Mesenchymal stem cell (in vitro differentiated cells and primary cell): ENCODE data around the gene IL4.
"Not testable (repeated sequence)": the region's sequence is repeated elsewhere in the genome, so short reads cannot be mapped to it uniquely, and the experiment has no call there.

Source experiments
- DNase-seq: peaks from one replicate; pipeline ENCODE4 v3.0.0-alpha.2; 2013
- H2AFZ ChIP-seq: one replicate; pipeline ENCODE4 v1.6.1; 2013; ENCODE audit warnings: low read depth, mild to moderate bottlenecking, control low read depth, inconsistent platforms, low read length, moderate library complexity
- H2AK5ac ChIP-seq: 2 replicates; pipeline ENCODE4 v1.6.1; 2013; ENCODE audit warnings: low read length, moderate library complexity, mild to moderate bottlenecking, inconsistent platforms; ENCODE audit not compliant: severe bottlenecking
- H2BK120ac ChIP-seq: one replicate; pipeline ENCODE4 v1.6.1; 2013; ENCODE audit warnings: low read depth, mild to moderate bottlenecking, inconsistent platforms, low read length, moderate library complexity
- H2BK12ac ChIP-seq, 2 experiments: one replicate each; pipeline ENCODE4 v1.6.1; 2013; ENCODE audit warnings: inconsistent platforms in 2 of 2, low read length in 2 of 2, mild to moderate bottlenecking in 2 of 2, moderate library complexity in 2 of 2, control low read depth in 1 of 2
- H2BK15ac ChIP-seq: one replicate; pipeline ENCODE4 v1.6.1; 2013; ENCODE audit warnings: mild to moderate bottlenecking, low read depth, inconsistent platforms; ENCODE audit not compliant: poor library complexity, severe bottlenecking
- H2BK5ac ChIP-seq: 2 replicates; pipeline ENCODE4 v1.6.1; 2013; ENCODE audit warnings: low read depth, mild to moderate bottlenecking, low read length, control low read depth, inconsistent platforms; ENCODE audit not compliant: poor library complexity, severe bottlenecking
- H3K14ac ChIP-seq, 2 experiments: one replicate each; pipeline ENCODE4 v1.6.1; 2013; ENCODE audit warnings: inconsistent platforms in 2 of 2, low read length in 2 of 2, control low read depth in 1 of 2, mild to moderate bottlenecking in 1 of 2, moderate library complexity in 1 of 2
- H3K18ac ChIP-seq, 2 experiments: one replicate each; pipeline ENCODE4 v1.6.1; 2013; ENCODE audit warnings: inconsistent platforms in 2 of 2, low read length in 2 of 2, control low read depth in 1 of 2, low read depth in 1 of 2, mild to moderate bottlenecking in 1 of 2
- H3K23ac ChIP-seq, 2 experiments: one replicate each; pipeline ENCODE4 v1.6.1; 2013; ENCODE audit warnings: inconsistent platforms in 2 of 2, low read length in 2 of 2, mild to moderate bottlenecking in 2 of 2, moderate library complexity in 2 of 2, control low read depth in 1 of 2
- H3K27ac ChIP-seq: 2 replicates; pipeline ENCODE4 v1.5.1; 2013; ENCODE audit warnings: mild to moderate bottlenecking, moderate library complexity, low read length, control low read depth, inconsistent platforms; ENCODE audit not compliant: poor library complexity, severe bottlenecking
- H3K27me3 ChIP-seq, 2 experiments: 2 replicates each; pipeline versions ENCODE4 v1.6.1 to v1.7.0; 2013; ENCODE audit warnings: low read length in 2 of 2, mild to moderate bottlenecking in 2 of 2, moderate library complexity in 2 of 2, control low read depth in 1 of 2, inconsistent platforms in 1 of 2; ENCODE audit not compliant: control insufficient read depth in 1 of 2, insufficient read depth in 1 of 2
- H3K36me3 ChIP-seq, 2 experiments: 2 replicates each; pipeline versions ENCODE4 v1.6.1 to v1.7.0; 2013; ENCODE audit warnings: low read length in 2 of 2, control low read depth in 1 of 2, inconsistent platforms in 1 of 2, low read depth in 1 of 2, mild to moderate bottlenecking in 1 of 2; ENCODE audit not compliant: insufficient read depth in 2 of 2, control insufficient read depth in 1 of 2
- H3K4ac ChIP-seq, 2 experiments: one replicate each; pipeline ENCODE4 v1.6.1; 2013; ENCODE audit warnings: inconsistent platforms in 2 of 2, low read length in 2 of 2, mild to moderate bottlenecking in 2 of 2, moderate library complexity in 2 of 2, control low read depth in 1 of 2, low read depth in 1 of 2
- H3K4me1 ChIP-seq: 2 replicates; pipeline ENCODE4 v1.6.1; 2013; ENCODE audit warnings: low read depth, low read length, control low read depth; ENCODE audit not compliant: control insufficient read depth, insufficient read depth
- H3K4me2 ChIP-seq: 2 replicates; pipeline ENCODE4 v1.6.1; 2013; ENCODE audit warnings: low read length, mild to moderate bottlenecking, inconsistent platforms; ENCODE audit not compliant: poor library complexity, severe bottlenecking
- H3K4me3 ChIP-seq, 2 experiments: 2 replicates each; pipeline versions ENCODE4 v1.5.1 to v1.7.0; 2013; ENCODE audit warnings: low read length in 2 of 2, mild to moderate bottlenecking in 2 of 2, control low read depth in 1 of 2, low read depth in 1 of 2; ENCODE audit not compliant: insufficient read depth in 1 of 2
- H3K79me1 ChIP-seq: replicated peaks from 2 replicates; pipeline ENCODE4 v1.6.1; 2013; ENCODE audit warnings: mild to moderate bottlenecking, control low read depth, low read length, inconsistent platforms; ENCODE audit not compliant: poor library complexity, severe bottlenecking
- H3K9ac ChIP-seq: 2 replicates; pipeline ENCODE4 v1.7.0; 2013; ENCODE audit warnings: mild to moderate bottlenecking, low read length, moderate library complexity
- H3K9me3 ChIP-seq: 2 replicates; pipeline ENCODE4 v1.7.0; 2013; ENCODE audit warnings: mild to moderate bottlenecking, low read length; ENCODE audit not compliant: control insufficient read depth
- H4K8ac ChIP-seq: one replicate; pipeline ENCODE4 v1.6.1; 2013; ENCODE audit warnings: inconsistent platforms, mild to moderate bottlenecking, low read length, moderate library complexity
- H4K91ac ChIP-seq: one replicate; pipeline ENCODE4 v1.6.1; 2013; ENCODE audit warnings: mild to moderate bottlenecking, low read length, inconsistent platforms
- WGBS: methylation state at CpG from one replicate; pipeline ENCODE4 v1.1.7; 2013; ENCODE audit warnings: mixed read lengths; 5-methylcytosine and 5-hydroxymethylcytosine counted together

IL4 gene

DNA sequence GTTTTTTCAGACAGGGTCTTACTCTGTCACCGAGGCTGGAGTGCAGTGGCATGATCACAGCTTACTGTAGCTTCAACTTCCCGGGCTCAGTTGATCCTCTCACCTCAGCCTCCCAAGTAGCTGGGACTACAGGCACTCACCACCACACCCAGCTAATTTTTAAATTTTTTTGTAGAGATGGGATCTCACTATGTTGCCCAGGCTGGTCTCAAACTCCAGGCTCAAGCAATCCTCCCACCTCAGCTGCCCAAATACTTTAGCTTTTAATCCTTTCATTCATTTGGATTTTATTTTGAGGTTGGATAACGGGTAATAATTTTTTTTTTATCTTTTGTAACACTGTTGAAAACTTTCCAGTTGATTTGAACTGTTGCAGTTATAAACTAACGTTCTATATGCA, 40.2 kb upstream of the IL4 start:
- not testable (repeated sequence) for H3K9ac ChIP-seq, H3K23ac ChIP-seq, H3K4me3 ChIP-seq, DNase-seq, H2BK12ac ChIP-seq, H2BK15ac ChIP-seq, H3K79me1 ChIP-seq, H3K4me1 ChIP-seq, H2AFZ ChIP-seq, H3K14ac ChIP-seq, H4K8ac ChIP-seq, H3K4ac ChIP-seq, H3K27ac ChIP-seq, H2BK5ac ChIP-seq, H2BK120ac ChIP-seq, H3K9me3 ChIP-seq, H3K27me3 ChIP-seq, H3K18ac ChIP-seq, H3K4me2 ChIP-seq, H4K91ac ChIP-seq, H2AK5ac ChIP-seq
- peaks cover 16 to 75% of the 10 kb centered on the region in 2 experiments for H3K36me3 ChIP-seq
- WGBS, result no CpG with 5 or more reads among the region's 4 CpGs

DNA sequence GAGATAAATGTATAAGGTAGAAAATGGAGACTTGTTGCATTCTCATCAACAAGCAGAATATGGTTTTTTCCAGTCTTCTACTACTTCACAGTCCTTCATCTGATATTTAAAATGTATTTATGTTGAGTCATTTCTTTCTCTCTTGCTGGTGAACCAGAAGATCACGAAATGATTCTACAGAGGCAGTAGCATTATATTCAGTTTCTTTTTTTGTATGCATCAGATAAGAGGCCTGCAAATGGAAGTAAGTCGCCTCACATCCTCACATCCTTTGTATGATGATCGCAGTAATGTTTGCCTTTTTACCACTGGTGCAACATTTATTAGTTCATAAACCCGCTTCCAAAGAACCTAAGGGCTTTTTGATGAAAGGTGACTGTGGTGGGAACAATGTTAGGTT, 37.9 kb upstream of the IL4 start:
- H3K4me3 ChIP-seq, result no peak overlapping the region
- peaks cover 19 to 78% of the 10 kb centered on the region in 2 experiments for H3K36me3 ChIP-seq
- DNase-seq, result no peak
- no peak overlapping the region for H2BK120ac ChIP-seq
- no peak overlapping the region for H3K9ac ChIP-seq
- no peaks in the 10 kb centered on the region for H3K4me1 ChIP-seq
- no peak overlapping the region for H3K14ac ChIP-seq
- H2BK5ac ChIP-seq, result no peak overlapping the region
- H2BK15ac ChIP-seq, result no peak overlapping the region
- no peak overlapping the region for H2BK12ac ChIP-seq
- no peak overlapping the region for H2AK5ac ChIP-seq
- H3K4me2 ChIP-seq, result no peak overlapping the region
- no peak overlapping the region for H4K8ac ChIP-seq
- no peaks in the 10 kb centered on the region for H3K9me3 ChIP-seq
- H3K27me3 ChIP-seq, result no peaks in the 10 kb centered on the region
- no peak overlapping the region for H3K23ac ChIP-seq
- peaks cover 1% of the 10 kb centered on the region for H3K79me1 ChIP-seq
- no peak overlapping the region for H4K91ac ChIP-seq
- no peak overlapping the region for H3K4ac ChIP-seq
- no peak overlapping the region for H3K18ac ChIP-seq
- WGBS, result 100% methylated on average over 1 of the region's 4 CpGs
- H3K27ac ChIP-seq, result no peak overlapping the region
- no peak overlapping the region for H2AFZ ChIP-seq

DNA sequence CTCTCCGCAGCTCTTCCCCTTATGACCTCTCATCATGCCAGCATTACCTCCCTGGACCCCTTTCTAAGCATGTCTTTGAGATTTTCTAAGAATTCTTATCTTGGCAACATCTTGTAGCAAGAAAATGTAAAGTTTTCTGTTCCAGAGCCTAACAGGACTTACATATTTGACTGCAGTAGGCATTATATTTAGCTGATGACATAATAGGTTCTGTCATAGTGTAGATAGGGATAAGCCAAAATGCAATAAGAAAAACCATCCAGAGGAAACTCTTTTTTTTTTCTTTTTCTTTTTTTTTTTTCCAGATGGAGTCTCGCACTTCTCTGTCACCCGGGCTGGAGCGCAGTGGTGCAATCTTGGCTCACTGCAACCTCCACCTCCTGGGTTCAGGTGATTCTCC, 36.5 kb upstream of the IL4 start:
- peaks cover 1% of the 10 kb centered on the region for H3K79me1 ChIP-seq
- no peaks in the 10 kb centered on the region for H3K4me1 ChIP-seq
- H2BK12ac ChIP-seq, result no peak overlapping the region
- H2BK15ac ChIP-seq, result no peak overlapping the region
- H3K4me3 ChIP-seq, result no peak overlapping the region
- H4K91ac ChIP-seq, result no peak overlapping the region
- H4K8ac ChIP-seq, result no peak overlapping the region
- H2BK5ac ChIP-seq, result no peak overlapping the region
- no peak overlapping the region for H2AK5ac ChIP-seq
- H3K9me3 ChIP-seq, result no peaks in the 10 kb centered on the region
- WGBS, result 100% methylated on average over 3 of the region's 4 CpGs
- H3K27me3 ChIP-seq, result no peaks in the 10 kb centered on the region
- no peak overlapping the region for H3K9ac ChIP-seq
- H3K18ac ChIP-seq, result no peak overlapping the region
- H3K14ac ChIP-seq, result no peak overlapping the region
- no peak overlapping the region for H3K23ac ChIP-seq
- no peak overlapping the region for H2BK120ac ChIP-seq
- H3K27ac ChIP-seq, result no peak overlapping the region
- no peak overlapping the region for H2AFZ ChIP-seq
- H3K4ac ChIP-seq, result no peak overlapping the region
- peaks cover 24 to 80% of the 10 kb centered on the region in 2 experiments for H3K36me3 ChIP-seq
- no peak overlapping the region for H3K4me2 ChIP-seq
- DNase-seq, result no peak

DNA sequence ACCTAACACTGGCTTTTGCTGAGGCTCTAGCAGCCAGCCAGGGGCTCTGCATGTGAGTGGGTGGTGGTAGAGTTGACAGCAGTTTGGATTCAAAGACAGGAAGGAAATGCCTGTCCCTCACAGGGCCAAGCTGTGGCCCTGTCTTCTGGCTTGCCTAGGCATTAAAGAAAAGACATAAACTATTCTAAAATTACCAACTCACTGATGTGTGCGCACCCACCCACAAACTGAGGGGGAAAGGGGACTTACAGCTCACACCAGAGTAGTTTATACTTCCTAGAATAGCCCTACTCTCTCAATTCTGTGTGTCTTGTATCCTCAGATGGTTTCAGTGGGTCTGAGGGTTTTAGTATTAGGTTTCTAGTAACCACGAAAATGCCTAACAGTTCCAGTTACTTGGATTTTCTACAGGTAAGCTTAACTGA, 34.1 kb upstream of the IL4 start:
- no peak overlapping the region for H3K4me3 ChIP-seq
- no peak overlapping the region for H3K27ac ChIP-seq
- H3K14ac ChIP-seq, result no peak overlapping the region
- peaks cover 1% of the 10 kb centered on the region for H3K79me1 ChIP-seq
- H2BK15ac ChIP-seq, result no peak overlapping the region
- no peak overlapping the region for H3K18ac ChIP-seq
- no peaks in the 10 kb centered on the region for H3K4me1 ChIP-seq
- no peak overlapping the region for H3K4me2 ChIP-seq
- no peak overlapping the region for H2BK120ac ChIP-seq
- H2BK12ac ChIP-seq, result no peak overlapping the region
- H3K27me3 ChIP-seq, result no peaks in the 10 kb centered on the region
- H4K8ac ChIP-seq, result no peak overlapping the region
- no peaks in the 10 kb centered on the region for H3K9me3 ChIP-seq
- no peak overlapping the region for H3K23ac ChIP-seq
- WGBS, result 100% methylated on average over 2 of the region's 2 CpGs
- H2BK5ac ChIP-seq, result no peak overlapping the region
- no peak overlapping the region for H4K91ac ChIP-seq
- no peak overlapping the region for H2AK5ac ChIP-seq
- H3K9ac ChIP-seq, result no peak overlapping the region
- no peak for DNase-seq
- H3K36me3 ChIP-seq, result peaks cover 32 to 88% of the 10 kb centered on the region in 2 experiments
- no peak overlapping the region for H2AFZ ChIP-seq
- no peak overlapping the region for H3K4ac ChIP-seq
